HCT116 (cell line): ENCODE measurements around the gene RBM26. TPM values are rescaled to one million over a fixed set of nuclear protein-coding genes. Genes with fewer than 3 reads are reported as not detected.

Experiments used
- ATAC-seq: fragments of 200-7000 bp; cut with Tn5 transposase; 2 replicates; pipeline ENCODE4 v1.9.1; 2020; ENCODE audit warnings: mild to moderate bottlenecking, moderate library complexity
- BruUV-seq: library from RNA; stranded (reverse); fragments of 400-500 nt; replicated peaks from 2 replicates; lab custom pipeline; 2021; lab: Mats Ljungman, UMichigan
- CTCF ChIA-PET: fragments of 300-600 bp; sonication (Branson Sonifier 250); formaldehyde crosslinking; loops from one replicate; lab custom pipeline; 2021; ENCODE audit warnings: antibody characterized with exemption; lab: Charles Lee
- POLR2A ChIA-PET: fragments of 300-600, 350-600 bp; sonication (Branson Sonifier 250); formaldehyde crosslinking; loops from one replicate; lab custom pipeline; 2021; ENCODE audit warnings: antibody characterized with exemption; lab: Charles Lee
- RAD21 ChIA-PET, 2 experiments: fragments of 300-600 bp; sonication (Branson Sonifier 250); formaldehyde crosslinking; loops; one replicate each; lab custom pipeline; 2023; ENCODE audit warnings: low total read pairs in 2 of 2; ENCODE audit not compliant: uncharacterized antibody in 2 of 2, unreplicated experiment in 2 of 2, low non-redundant PET in 1 of 2; lab: Charles Lee
- DNase-seq: peaks from one replicate; pipeline ENCODE4 v3.0.0-alpha.2; 2010; ENCODE audit warnings: low read depth, low spot score
- H2AFZ ChIP-seq: fragments of 200-600 bp; shearing (Covaris generic), sonication (generic); 2 replicates; pipeline ENCODE4 v1.6.1; 2017; ENCODE audit warnings: low read depth, mixed run types, mixed read lengths, antibody characterized with exemption, low read length; ENCODE audit not compliant: poor library complexity, severe bottlenecking
- H3K27ac ChIP-seq: 2 replicates; pipeline ENCODE4 v1.5.1; 2012; ENCODE audit warnings: low read depth, low read length
- H3K27me3 ChIP-seq: fragments of 200-600 bp; sonication (generic); 2 replicates; pipeline ENCODE4 v1.6.1; 2016; ENCODE audit warnings: mixed run types, low read length, mixed read lengths; ENCODE audit not compliant: insufficient read depth
- H3K36me3 ChIP-seq, 2 experiments: fragments of 200-500 bp in 1 of 2; fragments of 200-600 bp in 1 of 2; sonication (Bioruptor generic) in 1 of 2; sonication (generic) in 1 of 2; 2 replicates each; pipeline versions ENCODE4 v1.5.1 to v1.6.1; 2014 to 2016; ENCODE audit warnings: low read length in 2 of 2, inconsistent platforms in 1 of 2, mixed read lengths in 1 of 2, mixed run types in 1 of 2; ENCODE audit not compliant: insufficient read depth in 2 of 2, control insufficient read depth in 1 of 2
- H3K4me1 ChIP-seq, 2 experiments: fragments of 200-600 bp in 1 of 2; sonication (generic) in 1 of 2; 2 replicates each; pipeline versions ENCODE4 v1.5.1 to v1.6.1; 2012 to 2017; ENCODE audit warnings: low read length in 2 of 2, inconsistent platforms in 1 of 2, mild to moderate bottlenecking in 1 of 2, mixed read lengths in 1 of 2, mixed run types in 1 of 2, moderate library complexity in 1 of 2; ENCODE audit not compliant: insufficient read depth in 2 of 2, control insufficient read depth in 1 of 2
- H3K4me2 ChIP-seq: fragments of 200-600 bp; sonication (generic); 2 replicates; pipeline ENCODE4 v1.6.1; 2017; ENCODE audit warnings: mixed run types, low read length, mixed read lengths
- H3K4me3 ChIP-seq, 2 experiments: fragments of 200-600 bp in 1 of 2; sonication (generic) in 1 of 2; replicated peaks in 1 of 2; 2 replicates each; pipeline ENCODE4 v1.5.1; 2011 to 2016; ENCODE audit warnings: low read length in 2 of 2, control low read depth in 1 of 2, low read depth in 1 of 2, mild to moderate bottlenecking in 1 of 2, mixed read lengths in 1 of 2, mixed run types in 1 of 2
- H3K79me2 ChIP-seq: fragments of 200-600 bp; sonication (generic); 2 replicates; pipeline ENCODE4 v1.6.1; 2017; ENCODE audit warnings: mild to moderate bottlenecking, mixed run types, low read length, moderate library complexity, mixed read lengths; ENCODE audit not compliant: insufficient read depth
- H3K9ac ChIP-seq: fragments of 200-600 bp; sonication (generic); 2 replicates; pipeline ENCODE4 v1.6.1; 2016; ENCODE audit warnings: low read length, mixed read lengths
- H3K9me2 ChIP-seq: fragments of 200-600 bp; sonication (generic), shearing (Covaris generic); 2 replicates; pipeline ENCODE4 v1.6.1; 2017; ENCODE audit warnings: mixed run types, mild to moderate bottlenecking, moderate library complexity; ENCODE audit not compliant: insufficient read depth
- H3K9me3 ChIP-seq, 2 experiments: fragments of 200-500 bp in 1 of 2; fragments of 200-600 bp in 1 of 2; sonication (Bioruptor generic) in 1 of 2; sonication (generic) in 1 of 2; 2 replicates each; pipeline ENCODE4 v1.6.1; 2014 to 2017; ENCODE audit warnings: low read length in 2 of 2, mixed read lengths in 2 of 2, inconsistent platforms in 1 of 2, low read depth in 1 of 2, mild to moderate bottlenecking in 1 of 2, mixed run types in 1 of 2, moderate library complexity in 1 of 2; ENCODE audit not compliant: control insufficient read depth in 1 of 2, insufficient read depth in 1 of 2
- H4K20me1 ChIP-seq: fragments of 200-600 bp; sonication (generic), shearing (Covaris generic); 2 replicates; pipeline ENCODE4 v1.6.1; 2017; ENCODE audit warnings: mixed run types, mild to moderate bottlenecking, moderate library complexity; ENCODE audit not compliant: insufficient read depth
- CBX3 ChIP-seq: IDR thresholded peaks from 2 replicates; pipeline ENCODE4 v1.6.1; 2012; ENCODE audit warnings: low read depth
- CEBPB ChIP-seq: IDR thresholded peaks from 2 replicates; pipeline ENCODE4 v1.6.1; 2012; ENCODE audit warnings: low read depth
- ELF1 ChIP-seq: IDR thresholded peaks from 2 replicates; pipeline ENCODE4 v1.6.1; 2012; ENCODE audit warnings: low read depth, borderline replicate concordance
- EZH2 ChIP-seq: fragments of 200-600 bp; sonication (generic); IDR thresholded peaks from 2 replicates; pipeline ENCODE4 v1.6.1; 2017; ENCODE audit warnings: antibody characterized with exemption, mixed run types
- EZH2phosphoT487 ChIP-seq: fragments of 200-600 bp; IDR thresholded peaks from 2 replicates; pipeline ENCODE4 v1.6.1; 2018; ENCODE audit warnings: antibody characterized with exemption, borderline replicate concordance
- FOSL1 ChIP-seq: IDR thresholded peaks from 2 replicates; pipeline ENCODE4 v1.6.1; 2012; ENCODE audit warnings: low read depth
- POLR2AphosphoS5 ChIP-seq: IDR thresholded peaks from 2 replicates; pipeline ENCODE4 v1.6.1; 2011; ENCODE audit warnings: mild to moderate bottlenecking, low read depth, low read length, moderate library complexity
- RAD21 ChIP-seq: IDR thresholded peaks from 2 replicates; pipeline ENCODE4 v1.6.1; 2012; ENCODE audit warnings: low read depth, mild to moderate bottlenecking
- SIN3A ChIP-seq: IDR thresholded peaks from 2 replicates; pipeline ENCODE4 v1.6.1; 2012; ENCODE audit warnings: low read depth
- SP1 ChIP-seq: IDR thresholded peaks from 2 replicates; pipeline ENCODE4 v1.6.1; 2012; ENCODE audit warnings: low read depth
- SRF ChIP-seq: IDR thresholded peaks from 2 replicates; pipeline ENCODE4 v1.6.1; 2012; ENCODE audit warnings: low read depth
- TCF7L2 ChIP-seq: IDR thresholded peaks from 2 replicates; pipeline ENCODE4 v1.7.0; 2011; ENCODE audit warnings: borderline replicate concordance, inconsistent platforms; ENCODE audit not compliant: insufficient read depth, insufficient read length; ENCODE audit errors: extremely low read depth
- YY1 ChIP-seq: IDR thresholded peaks from 2 replicates; pipeline ENCODE4 v1.6.1; 2011; ENCODE audit warnings: low read length, low read depth, moderate library complexity, mild to moderate bottlenecking; ENCODE audit not compliant: insufficient replicate concordance; ENCODE audit errors: extremely low read depth
- ZFX ChIP-seq: fragments of 450-650 bp; IDR thresholded peaks from 2 replicates; pipeline ENCODE4 v1.6.1; 2017
- ZNF274 ChIP-seq: fragments of 200-500 bp; sonication (Bioruptor generic); IDR thresholded peaks from 2 replicates; pipeline ENCODE4 v1.6.1; 2014; ENCODE audit warnings: mild to moderate bottlenecking, low read depth, low read length, inconsistent platforms
- intact Hi-C: fragments of 100-400 bp; cut with micrococcal nuclease; formaldehyde crosslinking; loops from 2 replicates; pipeline ENCODE4 v1.10.0; 2022
- total RNA-seq: library from RNA; stranded (reverse); gene quantifications from one replicate; pipeline ENCODE4 v1.2.1, GENCODE V29; 2021; ENCODE audit not compliant: unreplicated experiment
- TF ChIP-seq, protein P1 (sequence below): IDR thresholded peaks from 2 replicates; pipeline ENCODE4 v1.6.1; 2012; ENCODE audit warnings: low read depth
- TF ChIP-seq, protein P2 (sequence below), 3 experiments: fragments of 200-600 bp in 1 of 3; sonication (generic) in 1 of 3; IDR thresholded peaks in 2 of 3; conservative IDR thresholded peaks in 1 of 3; 2 replicates each; pipeline ENCODE4 v1.5.1; 2012 to 2017; ENCODE audit warnings: low read depth in 2 of 3, low read length in 2 of 3, antibody characterized with exemption in 1 of 3, borderline replicate concordance in 1 of 3, control low read depth in 1 of 3, mild to moderate bottlenecking in 1 of 3, mixed read lengths in 1 of 3, mixed run types in 1 of 3, moderate library complexity in 1 of 3; ENCODE audit not compliant: insufficient read depth in 1 of 3
- TF ChIP-seq, protein P3 (sequence below): IDR thresholded peaks from 2 replicates; pipeline ENCODE4 v1.6.1; 2011; ENCODE audit warnings: mild to moderate bottlenecking, low read length, moderate library complexity; ENCODE audit not compliant: insufficient replicate concordance; ENCODE audit errors: extremely low read depth
- TF ChIP-seq, protein P4 (sequence below): IDR thresholded peaks from 2 replicates; pipeline ENCODE4 v1.6.1; 2012
- TF ChIP-seq, protein P5 (sequence below): IDR thresholded peaks from 2 replicates; pipeline ENCODE4 v1.6.1; 2012

Gene RBM26
- total RNA-seq, 1 experiment from 2014 or later, result 52.5 TPM

DNA sequence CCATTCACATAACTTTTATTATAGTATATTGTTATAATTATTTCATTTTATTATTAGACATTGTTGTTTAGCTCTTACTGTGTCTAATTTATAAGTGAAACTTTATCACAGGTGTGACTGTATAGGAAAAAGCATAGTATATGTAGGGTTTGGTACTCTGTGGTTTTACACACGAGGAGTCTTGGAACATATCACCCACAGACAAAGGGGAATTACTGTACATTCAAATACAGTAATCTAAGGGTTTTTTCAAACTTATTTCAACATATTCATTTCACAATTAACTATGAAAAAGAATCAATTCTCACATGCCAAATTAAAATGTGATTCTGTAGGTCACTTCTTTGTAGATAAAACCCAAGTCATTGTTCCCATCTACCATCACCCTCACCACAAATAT lies 46.0 kb downstream of the RBM26 start:
- no peak overlapping the region for H3K9ac ChIP-seq
- ChIA-PET CTCF (interaction anchor here (1.7 kb wide), 1 partner anchor 31 kb away, joined by 5 read pairs; no protein-coding TSS in a partner anchor), POLR2A (no interaction called here), RAD21 (no interaction called here)
- no peaks in the 10 kb centered on the region for H3K9me2 ChIP-seq
- H3K4me1 ChIP-seq, result no peaks in the 10 kb centered on the region
- H3K4me3 ChIP-seq, result no peak overlapping the region
- TF ChIP-seq, protein P1, sequence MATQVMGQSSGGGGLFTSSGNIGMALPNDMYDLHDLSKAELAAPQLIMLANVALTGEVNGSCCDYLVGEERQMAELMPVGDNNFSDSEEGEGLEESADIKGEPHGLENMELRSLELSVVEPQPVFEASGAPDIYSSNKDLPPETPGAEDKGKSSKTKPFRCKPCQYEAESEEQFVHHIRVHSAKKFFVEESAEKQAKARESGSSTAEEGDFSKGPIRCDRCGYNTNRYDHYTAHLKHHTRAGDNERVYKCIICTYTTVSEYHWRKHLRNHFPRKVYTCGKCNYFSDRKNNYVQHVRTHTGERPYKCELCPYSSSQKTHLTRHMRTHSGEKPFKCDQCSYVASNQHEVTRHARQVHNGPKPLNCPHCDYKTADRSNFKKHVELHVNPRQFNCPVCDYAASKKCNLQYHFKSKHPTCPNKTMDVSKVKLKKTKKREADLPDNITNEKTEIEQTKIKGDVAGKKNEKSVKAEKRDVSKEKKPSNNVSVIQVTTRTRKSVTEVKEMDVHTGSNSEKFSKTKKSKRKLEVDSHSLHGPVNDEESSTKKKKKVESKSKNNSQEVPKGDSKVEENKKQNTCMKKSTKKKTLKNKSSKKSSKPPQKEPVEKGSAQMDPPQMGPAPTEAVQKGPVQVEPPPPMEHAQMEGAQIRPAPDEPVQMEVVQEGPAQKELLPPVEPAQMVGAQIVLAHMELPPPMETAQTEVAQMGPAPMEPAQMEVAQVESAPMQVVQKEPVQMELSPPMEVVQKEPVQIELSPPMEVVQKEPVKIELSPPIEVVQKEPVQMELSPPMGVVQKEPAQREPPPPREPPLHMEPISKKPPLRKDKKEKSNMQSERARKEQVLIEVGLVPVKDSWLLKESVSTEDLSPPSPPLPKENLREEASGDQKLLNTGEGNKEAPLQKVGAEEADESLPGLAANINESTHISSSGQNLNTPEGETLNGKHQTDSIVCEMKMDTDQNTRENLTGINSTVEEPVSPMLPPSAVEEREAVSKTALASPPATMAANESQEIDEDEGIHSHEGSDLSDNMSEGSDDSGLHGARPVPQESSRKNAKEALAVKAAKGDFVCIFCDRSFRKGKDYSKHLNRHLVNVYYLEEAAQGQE, result no peak
- TF ChIP-seq FOSL1 (no peak), ZFX (no peak), ELF1 (no peak), YY1 (no peak), RAD21 (no peak), SRF (no peak), TCF7L2 (no peak), SP1 (no peak), SIN3A (no peak), EZH2phosphoT487 (no peak), CEBPB (no peak), POLR2AphosphoS5 (no peak), CBX3 (no peak), ZNF274 (no peak), EZH2 (no peak)
- TF ChIP-seq, protein P2, sequence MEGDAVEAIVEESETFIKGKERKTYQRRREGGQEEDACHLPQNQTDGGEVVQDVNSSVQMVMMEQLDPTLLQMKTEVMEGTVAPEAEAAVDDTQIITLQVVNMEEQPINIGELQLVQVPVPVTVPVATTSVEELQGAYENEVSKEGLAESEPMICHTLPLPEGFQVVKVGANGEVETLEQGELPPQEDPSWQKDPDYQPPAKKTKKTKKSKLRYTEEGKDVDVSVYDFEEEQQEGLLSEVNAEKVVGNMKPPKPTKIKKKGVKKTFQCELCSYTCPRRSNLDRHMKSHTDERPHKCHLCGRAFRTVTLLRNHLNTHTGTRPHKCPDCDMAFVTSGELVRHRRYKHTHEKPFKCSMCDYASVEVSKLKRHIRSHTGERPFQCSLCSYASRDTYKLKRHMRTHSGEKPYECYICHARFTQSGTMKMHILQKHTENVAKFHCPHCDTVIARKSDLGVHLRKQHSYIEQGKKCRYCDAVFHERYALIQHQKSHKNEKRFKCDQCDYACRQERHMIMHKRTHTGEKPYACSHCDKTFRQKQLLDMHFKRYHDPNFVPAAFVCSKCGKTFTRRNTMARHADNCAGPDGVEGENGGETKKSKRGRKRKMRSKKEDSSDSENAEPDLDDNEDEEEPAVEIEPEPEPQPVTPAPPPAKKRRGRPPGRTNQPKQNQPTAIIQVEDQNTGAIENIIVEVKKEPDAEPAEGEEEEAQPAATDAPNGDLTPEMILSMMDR (IDR thresholded peaks at IDR 0.05 in 2 of 3, conservative IDR thresholded peaks at IDR 0.05 in 1 of 3; ENCODE audit: borderline replicate concordance in 1 of 3, insufficient read depth in 1 of 3, low read depth in 2 of 3, low read length in 2 of 3), result no peak
- TF ChIP-seq, protein P3, sequence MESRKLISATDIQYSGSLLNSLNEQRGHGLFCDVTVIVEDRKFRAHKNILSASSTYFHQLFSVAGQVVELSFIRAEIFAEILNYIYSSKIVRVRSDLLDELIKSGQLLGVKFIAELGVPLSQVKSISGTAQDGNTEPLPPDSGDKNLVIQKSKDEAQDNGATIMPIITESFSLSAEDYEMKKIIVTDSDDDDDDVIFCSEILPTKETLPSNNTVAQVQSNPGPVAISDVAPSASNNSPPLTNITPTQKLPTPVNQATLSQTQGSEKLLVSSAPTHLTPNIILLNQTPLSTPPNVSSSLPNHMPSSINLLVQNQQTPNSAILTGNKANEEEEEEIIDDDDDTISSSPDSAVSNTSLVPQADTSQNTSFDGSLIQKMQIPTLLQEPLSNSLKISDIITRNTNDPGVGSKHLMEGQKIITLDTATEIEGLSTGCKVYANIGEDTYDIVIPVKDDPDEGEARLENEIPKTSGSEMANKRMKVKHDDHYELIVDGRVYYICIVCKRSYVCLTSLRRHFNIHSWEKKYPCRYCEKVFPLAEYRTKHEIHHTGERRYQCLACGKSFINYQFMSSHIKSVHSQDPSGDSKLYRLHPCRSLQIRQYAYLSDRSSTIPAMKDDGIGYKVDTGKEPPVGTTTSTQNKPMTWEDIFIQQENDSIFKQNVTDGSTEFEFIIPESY, result no peak
- TF ChIP-seq, protein P4, sequence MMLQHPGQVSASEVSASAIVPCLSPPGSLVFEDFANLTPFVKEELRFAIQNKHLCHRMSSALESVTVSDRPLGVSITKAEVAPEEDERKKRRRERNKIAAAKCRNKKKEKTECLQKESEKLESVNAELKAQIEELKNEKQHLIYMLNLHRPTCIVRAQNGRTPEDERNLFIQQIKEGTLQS, result no peak
- TF ChIP-seq, protein P5, sequence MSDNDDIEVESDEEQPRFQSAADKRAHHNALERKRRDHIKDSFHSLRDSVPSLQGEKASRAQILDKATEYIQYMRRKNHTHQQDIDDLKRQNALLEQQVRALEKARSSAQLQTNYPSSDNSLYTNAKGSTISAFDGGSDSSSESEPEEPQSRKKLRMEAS, result no peak
- TF ChIP-seq, all 23 proteins: peak for 0
- Histone ChIP-seq H3K27me3 (no peaks in the 10 kb centered on the region), H4K20me1 (no peaks in the 10 kb centered on the region), H3K36me3 (peaks cover 31 to 39% of the 10 kb centered on the region in 2 experiments), H2AFZ (no peak overlapping the region), H3K79me2 (peaks cover 39% of the 10 kb centered on the region), H3K4me2 (no peak overlapping the region), H3K9me3 (no peaks in the 10 kb centered on the region), H3K27ac (no peak overlapping the region)
- intact Hi-C loops, result no loop called here
- no TSS peak for BruUV-seq
- DNase-seq (no peak), ATAC-seq (no peak)
